Neural cell (in vitro differentiated cells): Measurements from ENCODE around the gene DIAPH2.

Source experiments
- EP300 ChIP-seq: fragments of 450-650 bp; conservative IDR thresholded peaks from 2 replicates; pipeline ENCODE4 v1.6.1; 2014; ENCODE audit warnings: antibody characterized with exemption, mild to moderate bottlenecking, moderate library complexity; ENCODE audit not compliant: poor library complexity, severe bottlenecking
- EZH2 ChIP-seq: fragments of 200-600, 300-800 bp; shearing (Covaris generic), sonication (generic); IDR thresholded peaks from 2 replicates; pipeline ENCODE4 v1.6.1; 2014; ENCODE audit warnings: antibody characterized with exemption, low read length, borderline replicate concordance, mild to moderate bottlenecking; ENCODE audit not compliant: insufficient read depth, poor library complexity, severe bottlenecking
- RAD21 ChIP-seq: fragments of 450-650 bp; conservative IDR thresholded peaks from 2 replicates; pipeline ENCODE4 v1.6.1; 2014; ENCODE audit warnings: antibody characterized with exemption, mild to moderate bottlenecking, moderate library complexity
- TAF1 ChIP-seq: IDR thresholded peaks from 2 replicates; pipeline ENCODE4 v1.6.1; 2012; ENCODE audit warnings: low read depth
- TF ChIP-seq, protein P1 (sequence below): IDR thresholded peaks from 2 replicates; pipeline ENCODE4 v1.6.1; 2012; ENCODE audit warnings: borderline replicate concordance
- TF ChIP-seq, protein P2 (sequence below): fragments of 450-650 bp; IDR thresholded peaks from 2 replicates; pipeline ENCODE4 v1.5.1; 2014; ENCODE audit warnings: antibody characterized with exemption, mild to moderate bottlenecking, moderate library complexity; ENCODE audit not compliant: poor library complexity, severe bottlenecking

DNA sequence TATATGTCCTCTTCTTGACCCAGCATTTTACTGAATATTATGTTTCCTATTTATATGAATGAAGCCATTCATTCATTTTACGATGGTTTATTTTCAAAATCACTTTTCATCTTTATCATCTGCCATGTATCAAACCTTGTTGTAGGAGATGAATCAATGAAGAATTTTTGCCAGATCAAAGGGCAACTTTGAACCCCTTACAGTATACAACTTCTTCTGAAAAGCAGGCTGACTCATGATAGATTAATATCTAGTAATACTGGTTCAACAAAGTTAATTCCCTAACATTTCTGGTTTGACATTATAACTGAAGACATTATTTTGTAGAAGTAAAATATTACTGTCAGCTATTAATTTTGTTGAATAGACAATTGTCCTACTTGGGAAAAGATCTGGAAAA, 425.1 kb downstream of the DIAPH2 start:
- TF ChIP-seq, protein P1, sequence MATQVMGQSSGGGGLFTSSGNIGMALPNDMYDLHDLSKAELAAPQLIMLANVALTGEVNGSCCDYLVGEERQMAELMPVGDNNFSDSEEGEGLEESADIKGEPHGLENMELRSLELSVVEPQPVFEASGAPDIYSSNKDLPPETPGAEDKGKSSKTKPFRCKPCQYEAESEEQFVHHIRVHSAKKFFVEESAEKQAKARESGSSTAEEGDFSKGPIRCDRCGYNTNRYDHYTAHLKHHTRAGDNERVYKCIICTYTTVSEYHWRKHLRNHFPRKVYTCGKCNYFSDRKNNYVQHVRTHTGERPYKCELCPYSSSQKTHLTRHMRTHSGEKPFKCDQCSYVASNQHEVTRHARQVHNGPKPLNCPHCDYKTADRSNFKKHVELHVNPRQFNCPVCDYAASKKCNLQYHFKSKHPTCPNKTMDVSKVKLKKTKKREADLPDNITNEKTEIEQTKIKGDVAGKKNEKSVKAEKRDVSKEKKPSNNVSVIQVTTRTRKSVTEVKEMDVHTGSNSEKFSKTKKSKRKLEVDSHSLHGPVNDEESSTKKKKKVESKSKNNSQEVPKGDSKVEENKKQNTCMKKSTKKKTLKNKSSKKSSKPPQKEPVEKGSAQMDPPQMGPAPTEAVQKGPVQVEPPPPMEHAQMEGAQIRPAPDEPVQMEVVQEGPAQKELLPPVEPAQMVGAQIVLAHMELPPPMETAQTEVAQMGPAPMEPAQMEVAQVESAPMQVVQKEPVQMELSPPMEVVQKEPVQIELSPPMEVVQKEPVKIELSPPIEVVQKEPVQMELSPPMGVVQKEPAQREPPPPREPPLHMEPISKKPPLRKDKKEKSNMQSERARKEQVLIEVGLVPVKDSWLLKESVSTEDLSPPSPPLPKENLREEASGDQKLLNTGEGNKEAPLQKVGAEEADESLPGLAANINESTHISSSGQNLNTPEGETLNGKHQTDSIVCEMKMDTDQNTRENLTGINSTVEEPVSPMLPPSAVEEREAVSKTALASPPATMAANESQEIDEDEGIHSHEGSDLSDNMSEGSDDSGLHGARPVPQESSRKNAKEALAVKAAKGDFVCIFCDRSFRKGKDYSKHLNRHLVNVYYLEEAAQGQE: no peak
- TF ChIP-seq, protein P2, sequence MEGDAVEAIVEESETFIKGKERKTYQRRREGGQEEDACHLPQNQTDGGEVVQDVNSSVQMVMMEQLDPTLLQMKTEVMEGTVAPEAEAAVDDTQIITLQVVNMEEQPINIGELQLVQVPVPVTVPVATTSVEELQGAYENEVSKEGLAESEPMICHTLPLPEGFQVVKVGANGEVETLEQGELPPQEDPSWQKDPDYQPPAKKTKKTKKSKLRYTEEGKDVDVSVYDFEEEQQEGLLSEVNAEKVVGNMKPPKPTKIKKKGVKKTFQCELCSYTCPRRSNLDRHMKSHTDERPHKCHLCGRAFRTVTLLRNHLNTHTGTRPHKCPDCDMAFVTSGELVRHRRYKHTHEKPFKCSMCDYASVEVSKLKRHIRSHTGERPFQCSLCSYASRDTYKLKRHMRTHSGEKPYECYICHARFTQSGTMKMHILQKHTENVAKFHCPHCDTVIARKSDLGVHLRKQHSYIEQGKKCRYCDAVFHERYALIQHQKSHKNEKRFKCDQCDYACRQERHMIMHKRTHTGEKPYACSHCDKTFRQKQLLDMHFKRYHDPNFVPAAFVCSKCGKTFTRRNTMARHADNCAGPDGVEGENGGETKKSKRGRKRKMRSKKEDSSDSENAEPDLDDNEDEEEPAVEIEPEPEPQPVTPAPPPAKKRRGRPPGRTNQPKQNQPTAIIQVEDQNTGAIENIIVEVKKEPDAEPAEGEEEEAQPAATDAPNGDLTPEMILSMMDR: no peak
- TF ChIP-seq TAF1: no peak
- TF ChIP-seq EZH2: no peak
- TF ChIP-seq EP300: no peak
- TF ChIP-seq RAD21: no peak
